Astrocyte (in vitro differentiated cells and primary cell): ENCODE results near the gene HTR3E. TPM values are rescaled to one million over a fixed set of nuclear protein-coding genes. Genes with fewer than 3 reads are reported as not detected.

Experiments
- DNase-seq: peaks from one replicate; pipeline ENCODE4 v3.0.0-alpha.2; 2010; ENCODE audit warnings: low read depth
- FAIRE-seq: peaks from 2 replicates; lab custom pipeline; 2011; peaks lifted over from hg19 to GRCh38; lab: Jason Lieb, UNC
- H2AFZ ChIP-seq: 2 replicates; pipeline ENCODE4 v1.6.0; 2012; ENCODE audit warnings: low read depth, low read length, inconsistent platforms
- H3K27ac ChIP-seq: 2 replicates; pipeline ENCODE4 v1.5.1; 2011; ENCODE audit warnings: low read depth, low read length, inconsistent platforms
- H3K27me3 ChIP-seq: 2 replicates; pipeline ENCODE4 v1.6.0; 2011; ENCODE audit warnings: low read length, inconsistent platforms; ENCODE audit not compliant: insufficient read depth
- H3K36me3 ChIP-seq: 2 replicates; pipeline ENCODE4 v1.5.1; 2011; ENCODE audit warnings: low read length, inconsistent platforms; ENCODE audit not compliant: insufficient read depth
- H3K4me1 ChIP-seq: 2 replicates; pipeline ENCODE4 v1.5.1; 2011; ENCODE audit warnings: low read length, inconsistent platforms; ENCODE audit not compliant: insufficient read depth
- H3K4me2 ChIP-seq: 2 replicates; pipeline ENCODE4 v1.6.0; 2012; ENCODE audit warnings: low read length, inconsistent platforms
- H3K4me3 ChIP-seq: 2 replicates; pipeline ENCODE4 v1.5.1; 2011; ENCODE audit warnings: low read depth, mild to moderate bottlenecking, low read length, inconsistent platforms; ENCODE audit not compliant: insufficient read depth
- H3K79me2 ChIP-seq: 2 replicates; pipeline ENCODE4 v1.6.0; 2012; ENCODE audit warnings: mild to moderate bottlenecking, low read length, inconsistent platforms; ENCODE audit not compliant: insufficient read depth
- H3K9ac ChIP-seq: 2 replicates; pipeline ENCODE4 v1.6.0; 2012; ENCODE audit warnings: mild to moderate bottlenecking, low read length, inconsistent platforms
- H3K9me3 ChIP-seq: 2 replicates; pipeline ENCODE4 v1.5.1; 2012; ENCODE audit warnings: low read depth, mild to moderate bottlenecking, low read length, inconsistent platforms; ENCODE audit not compliant: insufficient read depth
- H4K20me1 ChIP-seq: 2 replicates; pipeline ENCODE4 v1.6.0; 2012; ENCODE audit warnings: low read length, inconsistent platforms; ENCODE audit not compliant: insufficient read depth
- H3K27ac Mint-ChIP-seq: one replicate; pipeline ENCODE4 v1.8.0; 2021; ENCODE audit warnings: mild to moderate bottlenecking, mixed read lengths; ENCODE audit not compliant: unreplicated experiment
- H3K27me3 Mint-ChIP-seq: one replicate; pipeline ENCODE4 v1.8.0; 2021; ENCODE audit warnings: low read depth, mixed read lengths; ENCODE audit not compliant: unreplicated experiment
- H3K36me3 Mint-ChIP-seq: one replicate; pipeline ENCODE4 v1.8.0; 2021; ENCODE audit warnings: low read depth, mixed read lengths; ENCODE audit not compliant: unreplicated experiment
- H3K4me1 Mint-ChIP-seq: one replicate; pipeline ENCODE4 v1.8.0; 2021; ENCODE audit warnings: low read depth, mixed read lengths; ENCODE audit not compliant: unreplicated experiment
- H3K4me3 Mint-ChIP-seq: one replicate; pipeline ENCODE4 v1.8.0; 2021; ENCODE audit warnings: mild to moderate bottlenecking, moderate library complexity, mixed read lengths; ENCODE audit not compliant: unreplicated experiment
- H3K9me3 Mint-ChIP-seq: one replicate; pipeline ENCODE4 v1.8.0; 2021; ENCODE audit warnings: mild to moderate bottlenecking, mixed read lengths; ENCODE audit not compliant: unreplicated experiment
- EZH2 ChIP-seq: IDR thresholded peaks from 2 replicates; pipeline ENCODE4 v1.6.1; 2012; ENCODE audit warnings: mild to moderate bottlenecking, low read length, inconsistent platforms; ENCODE audit not compliant: insufficient read depth
- total RNA-seq: library from RNA; stranded (reverse); gene quantifications from 2 replicates; pipeline ENCODE4 v1.2.1, GENCODE V29; 2021
- TF ChIP-seq, protein P1 (sequence below): IDR thresholded peaks from 2 replicates; pipeline ENCODE4 v1.5.1; 2011; ENCODE audit warnings: low read depth, mild to moderate bottlenecking, inconsistent platforms, low read length, moderate library complexity; ENCODE audit not compliant: insufficient read depth

HTR3E gene
- total RNA-seq, 1 donor from 2014 or later = not detected

GRCh38 chr3:184135149-184135910 lies 38.5 kb downstream of the HTR3E start, which contains the start of gene EIF2B5:
Gene EIF2B5, plus strand, starts transcription at chr3:184135358. Its CDS starts 28 bp downstream, at chr3:184135386.
- Histone ChIP-seq H3K4me1 (peaks cover 13% of the 10 kb centered on the region), H4K20me1 (peaks cover 15% of the 10 kb centered on the region), H3K9me3 (no peaks in the 10 kb centered on the region), H3K4me2 (peak within 1 kb of the TSS; percentile 96), H3K36me3 (peaks cover 5% of the 10 kb centered on the region), H3K9ac (peak within 1 kb of the TSS; percentile 89), H3K4me3 (peak within 1 kb of the TSS; percentile 93), H3K27me3 (no peaks in the 10 kb centered on the region), H3K79me2 (peaks cover 51% of the 10 kb centered on the region), H2AFZ (peak within 1 kb of the TSS; percentile 95), H3K27ac (peak within 1 kb of the TSS; percentile 62)
- Mint-ChIP-seq H3K4me1 (peaks cover 12% of the 10 kb centered on the region), H3K4me3 (peak within 1 kb of the TSS; percentile 97), H3K36me3 (no peaks in the 10 kb centered on the region), H3K27ac (peak within 1 kb of the TSS; percentile 59), H3K9me3 (no peaks in the 10 kb centered on the region), H3K27me3 (no peaks in the 10 kb centered on the region)
- DNase-seq = peak; percentile 86
- FAIRE-seq = no peak
- TF ChIP-seq, protein P1, sequence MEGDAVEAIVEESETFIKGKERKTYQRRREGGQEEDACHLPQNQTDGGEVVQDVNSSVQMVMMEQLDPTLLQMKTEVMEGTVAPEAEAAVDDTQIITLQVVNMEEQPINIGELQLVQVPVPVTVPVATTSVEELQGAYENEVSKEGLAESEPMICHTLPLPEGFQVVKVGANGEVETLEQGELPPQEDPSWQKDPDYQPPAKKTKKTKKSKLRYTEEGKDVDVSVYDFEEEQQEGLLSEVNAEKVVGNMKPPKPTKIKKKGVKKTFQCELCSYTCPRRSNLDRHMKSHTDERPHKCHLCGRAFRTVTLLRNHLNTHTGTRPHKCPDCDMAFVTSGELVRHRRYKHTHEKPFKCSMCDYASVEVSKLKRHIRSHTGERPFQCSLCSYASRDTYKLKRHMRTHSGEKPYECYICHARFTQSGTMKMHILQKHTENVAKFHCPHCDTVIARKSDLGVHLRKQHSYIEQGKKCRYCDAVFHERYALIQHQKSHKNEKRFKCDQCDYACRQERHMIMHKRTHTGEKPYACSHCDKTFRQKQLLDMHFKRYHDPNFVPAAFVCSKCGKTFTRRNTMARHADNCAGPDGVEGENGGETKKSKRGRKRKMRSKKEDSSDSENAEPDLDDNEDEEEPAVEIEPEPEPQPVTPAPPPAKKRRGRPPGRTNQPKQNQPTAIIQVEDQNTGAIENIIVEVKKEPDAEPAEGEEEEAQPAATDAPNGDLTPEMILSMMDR = no peak
- no peak for TF ChIP-seq EZH2

- H3K36me3 Mint-ChIP-seq = no peaks in the 10 kb centered on the region
- H3K9ac ChIP-seq = peak overlapping the region; percentile 89
- peaks cover 12% of the 10 kb centered on the region for H3K4me1 Mint-ChIP-seq
- no peaks in the 10 kb centered on the region for H3K27me3 ChIP-seq
- no peaks in the 10 kb centered on the region for H3K9me3 Mint-ChIP-seq
- H2AFZ ChIP-seq = peak overlapping the region; percentile 95
- no peaks in the 10 kb centered on the region for H3K27me3 Mint-ChIP-seq
- peak overlapping the region; percentile 62 for H3K27ac ChIP-seq
- peak overlapping the region; percentile 96 for H3K4me2 ChIP-seq
- TF ChIP-seq EZH2 = no peak
- TF ChIP-seq, protein P1 = no peak
- H4K20me1 ChIP-seq = peaks cover 15% of the 10 kb centered on the region
- no peaks in the 10 kb centered on the region for H3K9me3 ChIP-seq
- peak overlapping the region; percentile 97 for H3K4me3 Mint-ChIP-seq
- no peak for DNase-seq
- peaks cover 13% of the 10 kb centered on the region for H3K4me1 ChIP-seq
- H3K36me3 ChIP-seq = peaks cover 5% of the 10 kb centered on the region
- no peak for FAIRE-seq
- H3K27ac Mint-ChIP-seq = peak overlapping the region; percentile 59
- H3K4me3 ChIP-seq = peak overlapping the region; percentile 93
- peaks cover 52% of the 10 kb centered on the region for H3K79me2 ChIP-seq
Observed at GRCh38 chr3:184135911-184136260, 39.0 kb downstream of the HTR3E start.

DNA sequence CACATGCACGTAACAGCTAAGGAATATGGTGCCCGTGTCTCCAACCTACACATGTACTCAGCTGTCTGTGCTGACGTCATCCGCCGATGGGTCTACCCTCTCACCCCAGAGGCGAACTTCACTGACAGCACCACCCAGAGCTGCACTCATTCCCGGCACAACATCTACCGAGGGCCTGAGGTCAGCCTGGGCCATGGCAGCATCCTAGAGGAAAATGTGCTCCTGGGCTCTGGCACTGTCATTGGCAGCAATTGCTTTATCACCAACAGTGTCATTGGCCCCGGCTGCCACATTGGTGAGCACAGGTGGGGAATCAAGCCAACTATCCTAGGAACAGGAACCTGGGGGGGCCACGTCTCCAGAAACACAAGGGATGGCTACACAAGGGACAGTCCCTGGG lies 43.6 kb downstream of the HTR3E start:
- H3K4me3 ChIP-seq = no peak overlapping the region
- no peaks in the 10 kb centered on the region for H3K27me3 Mint-ChIP-seq
- H3K9me3 Mint-ChIP-seq = no peaks in the 10 kb centered on the region
- no peak for TF ChIP-seq EZH2
- TF ChIP-seq, protein P1 = no peak
- FAIRE-seq = no peak
- H3K4me2 ChIP-seq = no peak overlapping the region
- H3K27ac ChIP-seq = no peak overlapping the region
- H3K27ac Mint-ChIP-seq = no peak overlapping the region
- peaks cover 14% of the 10 kb centered on the region for H3K4me1 Mint-ChIP-seq
- peaks cover 36% of the 10 kb centered on the region for H3K36me3 ChIP-seq
- H4K20me1 ChIP-seq = peaks cover 26% of the 10 kb centered on the region
- no peaks in the 10 kb centered on the region for H3K9me3 ChIP-seq
- H3K79me2 ChIP-seq = peaks cover 45% of the 10 kb centered on the region
- DNase-seq = no peak
- no peak overlapping the region for H2AFZ ChIP-seq
- H3K9ac ChIP-seq = no peak overlapping the region
- H3K27me3 ChIP-seq = no peaks in the 10 kb centered on the region
- peaks cover 19% of the 10 kb centered on the region for H3K36me3 Mint-ChIP-seq
- peaks cover 8% of the 10 kb centered on the region for H3K4me1 ChIP-seq
- H3K4me3 Mint-ChIP-seq = no peak overlapping the region
